Measurements from ENCODE around the gene MYZAP.

MYZAP gene

DNA sequence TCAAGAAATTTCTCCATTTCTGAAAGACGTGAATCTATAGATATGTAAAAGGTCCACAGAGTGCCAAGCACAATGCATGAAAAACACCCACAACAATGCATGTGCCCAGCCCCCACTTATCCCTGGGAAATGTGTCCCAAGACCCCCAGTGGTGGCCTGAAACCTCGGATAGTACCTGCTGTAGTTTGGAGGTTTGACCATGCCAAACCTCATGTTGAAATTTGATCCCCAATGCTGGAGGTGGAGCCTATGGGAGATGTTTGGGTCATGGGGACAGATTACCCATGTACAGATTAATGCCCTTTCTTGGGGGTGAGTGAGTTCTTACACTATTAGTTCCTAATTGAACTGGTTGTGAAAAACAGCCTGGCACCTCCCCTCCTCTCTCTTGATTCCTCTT is 21.4 kb upstream of the MYZAP start:
- Histone ChIP-seq H3K27ac (replicated peaks) (no peak overlapping the region), H3K4me3 (replicated peaks; ENCODE audit: insufficient read depth, low read length) (no peak overlapping the region), H3K27me3 (ENCODE audit: insufficient read depth, poor library complexity, severe bottlenecking) (no peaks in the 10 kb centered on the region)
- DNase-seq (ENCODE audit: low read depth in 1 of 2, low spot score in 1 of 2): no peak
- TF ChIP-seq, protein P1, sequence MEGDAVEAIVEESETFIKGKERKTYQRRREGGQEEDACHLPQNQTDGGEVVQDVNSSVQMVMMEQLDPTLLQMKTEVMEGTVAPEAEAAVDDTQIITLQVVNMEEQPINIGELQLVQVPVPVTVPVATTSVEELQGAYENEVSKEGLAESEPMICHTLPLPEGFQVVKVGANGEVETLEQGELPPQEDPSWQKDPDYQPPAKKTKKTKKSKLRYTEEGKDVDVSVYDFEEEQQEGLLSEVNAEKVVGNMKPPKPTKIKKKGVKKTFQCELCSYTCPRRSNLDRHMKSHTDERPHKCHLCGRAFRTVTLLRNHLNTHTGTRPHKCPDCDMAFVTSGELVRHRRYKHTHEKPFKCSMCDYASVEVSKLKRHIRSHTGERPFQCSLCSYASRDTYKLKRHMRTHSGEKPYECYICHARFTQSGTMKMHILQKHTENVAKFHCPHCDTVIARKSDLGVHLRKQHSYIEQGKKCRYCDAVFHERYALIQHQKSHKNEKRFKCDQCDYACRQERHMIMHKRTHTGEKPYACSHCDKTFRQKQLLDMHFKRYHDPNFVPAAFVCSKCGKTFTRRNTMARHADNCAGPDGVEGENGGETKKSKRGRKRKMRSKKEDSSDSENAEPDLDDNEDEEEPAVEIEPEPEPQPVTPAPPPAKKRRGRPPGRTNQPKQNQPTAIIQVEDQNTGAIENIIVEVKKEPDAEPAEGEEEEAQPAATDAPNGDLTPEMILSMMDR (IDR thresholded peaks at IDR 0.05; ENCODE audit: insufficient read depth, low read length): no peak
- TF ChIP-seq POLR2AphosphoS5 (IDR thresholded peaks at IDR 0.05; ENCODE audit: low read depth) (no peak), GABPA (IDR thresholded peaks at IDR 0.05; ENCODE audit: low read depth) (no peak)
- TF ChIP-seq, protein P2, sequence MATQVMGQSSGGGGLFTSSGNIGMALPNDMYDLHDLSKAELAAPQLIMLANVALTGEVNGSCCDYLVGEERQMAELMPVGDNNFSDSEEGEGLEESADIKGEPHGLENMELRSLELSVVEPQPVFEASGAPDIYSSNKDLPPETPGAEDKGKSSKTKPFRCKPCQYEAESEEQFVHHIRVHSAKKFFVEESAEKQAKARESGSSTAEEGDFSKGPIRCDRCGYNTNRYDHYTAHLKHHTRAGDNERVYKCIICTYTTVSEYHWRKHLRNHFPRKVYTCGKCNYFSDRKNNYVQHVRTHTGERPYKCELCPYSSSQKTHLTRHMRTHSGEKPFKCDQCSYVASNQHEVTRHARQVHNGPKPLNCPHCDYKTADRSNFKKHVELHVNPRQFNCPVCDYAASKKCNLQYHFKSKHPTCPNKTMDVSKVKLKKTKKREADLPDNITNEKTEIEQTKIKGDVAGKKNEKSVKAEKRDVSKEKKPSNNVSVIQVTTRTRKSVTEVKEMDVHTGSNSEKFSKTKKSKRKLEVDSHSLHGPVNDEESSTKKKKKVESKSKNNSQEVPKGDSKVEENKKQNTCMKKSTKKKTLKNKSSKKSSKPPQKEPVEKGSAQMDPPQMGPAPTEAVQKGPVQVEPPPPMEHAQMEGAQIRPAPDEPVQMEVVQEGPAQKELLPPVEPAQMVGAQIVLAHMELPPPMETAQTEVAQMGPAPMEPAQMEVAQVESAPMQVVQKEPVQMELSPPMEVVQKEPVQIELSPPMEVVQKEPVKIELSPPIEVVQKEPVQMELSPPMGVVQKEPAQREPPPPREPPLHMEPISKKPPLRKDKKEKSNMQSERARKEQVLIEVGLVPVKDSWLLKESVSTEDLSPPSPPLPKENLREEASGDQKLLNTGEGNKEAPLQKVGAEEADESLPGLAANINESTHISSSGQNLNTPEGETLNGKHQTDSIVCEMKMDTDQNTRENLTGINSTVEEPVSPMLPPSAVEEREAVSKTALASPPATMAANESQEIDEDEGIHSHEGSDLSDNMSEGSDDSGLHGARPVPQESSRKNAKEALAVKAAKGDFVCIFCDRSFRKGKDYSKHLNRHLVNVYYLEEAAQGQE (IDR thresholded peaks at IDR 0.05; ENCODE audit: insufficient replicate concordance, low read depth): no peak

DNA sequence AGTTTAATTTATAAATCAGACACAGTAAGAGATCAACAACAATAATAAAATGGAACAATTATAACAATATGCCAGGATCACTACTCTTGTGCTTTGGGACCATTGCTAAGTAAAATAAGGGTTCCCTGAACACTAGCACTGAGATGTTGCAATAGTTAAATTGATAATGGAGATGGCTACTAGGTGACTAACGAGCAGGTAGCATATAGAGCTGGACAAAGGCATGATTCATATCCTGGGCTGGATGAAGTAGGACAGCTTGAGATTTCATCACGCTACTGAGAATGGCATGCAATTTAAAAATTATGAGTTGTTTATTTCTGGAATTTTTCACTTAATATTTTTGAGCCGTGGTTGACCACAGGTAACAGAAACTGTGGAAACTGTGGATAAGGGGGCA is 20.7 kb upstream of the MYZAP start:
- no peak for DNase-seq (ENCODE audit: low read depth in 1 of 2, low spot score in 1 of 2)
- Histone ChIP-seq H3K27ac (replicated peaks) (no peak overlapping the region), H3K27me3 (ENCODE audit: insufficient read depth, poor library complexity, severe bottlenecking) (no peaks in the 10 kb centered on the region), H3K4me3 (replicated peaks; ENCODE audit: insufficient read depth, low read length) (no peak overlapping the region)
- TF ChIP-seq POLR2AphosphoS5 (IDR thresholded peaks at IDR 0.05; ENCODE audit: low read depth) (no peak), SPI1 (IDR thresholded peaks at IDR 0.05; ENCODE audit: borderline replicate concordance, low read depth) (no peak), GABPA (IDR thresholded peaks at IDR 0.05; ENCODE audit: low read depth) (no peak)
- TF ChIP-seq, protein P2 (IDR thresholded peaks at IDR 0.05; ENCODE audit: insufficient replicate concordance, low read depth): no peak
- TF ChIP-seq, protein P1 (IDR thresholded peaks at IDR 0.05; ENCODE audit: insufficient read depth, low read length): no peak

DNA sequence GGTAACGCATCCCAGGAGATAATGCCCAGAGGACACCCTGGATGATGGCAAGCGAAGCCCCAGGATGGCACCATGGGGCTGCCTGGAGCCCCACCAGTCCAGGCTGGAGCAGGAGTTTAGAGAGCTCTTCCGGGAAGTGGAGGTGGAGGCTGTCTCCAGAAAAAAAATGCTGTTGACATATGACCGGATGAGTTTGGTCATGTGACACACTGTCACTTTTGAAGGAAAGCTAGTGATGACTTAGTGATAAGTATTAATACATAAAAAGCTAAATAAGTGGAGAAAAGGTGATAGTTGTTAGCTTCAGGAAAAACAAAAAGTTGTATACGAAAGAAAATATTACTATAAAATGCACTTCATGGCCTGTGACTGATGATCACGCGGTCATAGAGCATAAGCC is 20.0 kb upstream of the MYZAP start:
- DNase-seq (ENCODE audit: low read depth in 1 of 2, low spot score in 1 of 2): no peak
- Histone ChIP-seq H3K27ac (replicated peaks) (no peak overlapping the region), H3K4me3 (replicated peaks; ENCODE audit: insufficient read depth, low read length) (no peak overlapping the region), H3K27me3 (ENCODE audit: insufficient read depth, poor library complexity, severe bottlenecking) (no peaks in the 10 kb centered on the region)
- no peak for TF ChIP-seq GABPA (IDR thresholded peaks at IDR 0.05; ENCODE audit: low read depth)
- TF ChIP-seq POLR2AphosphoS5 (IDR thresholded peaks at IDR 0.05; ENCODE audit: low read depth): no peak
- TF ChIP-seq, protein P1 (IDR thresholded peaks at IDR 0.05; ENCODE audit: insufficient read depth, low read length): no peak
- no peak for TF ChIP-seq SPI1 (IDR thresholded peaks at IDR 0.05; ENCODE audit: borderline replicate concordance, low read depth)
- TF ChIP-seq, protein P2 (IDR thresholded peaks at IDR 0.05; ENCODE audit: insufficient replicate concordance, low read depth): no peak

Measured in HL-60 (cell line).